ENCODE measurements around the gene CLCNKA.
"Not testable (repeated sequence)": the region's sequence is repeated elsewhere in the genome, so short reads cannot be mapped to it uniquely, and the experiment has no call there.

Gene CLCNKA

GRCh38 chr1:15998929-15999328, 22.9 kb upstream of the CLCNKA start:
- DNase-seq, result no peak

- not testable (repeated sequence) for DNase-seq
Observed at GRCh38 chr1:16001274-16001673, 20.6 kb upstream of the CLCNKA start.

- no peak for DNase-seq
Observed at GRCh38 chr1:16005597-16005996, 16.2 kb upstream of the CLCNKA start.

- DNase-seq, result no peak
Observed at GRCh38 chr1:16006010-16006409, 15.8 kb upstream of the CLCNKA start.

GRCh38 chr1:16006552-16007485, 15.0 kb upstream of the CLCNKA start:
- no peak for DNase-seq

- DNase-seq, result no peak
Observed at GRCh38 chr1:16007671-16008341, 14.0 kb upstream of the CLCNKA start.

- peak; percentile 69 for DNase-seq
Observed at GRCh38 chr1:16009030-16009460, 12.8 kb upstream of the CLCNKA start.

- no peak for DNase-seq
Observed at GRCh38 chr1:16009678-16010077, 12.2 kb upstream of the CLCNKA start.

- DNase-seq, result no peak
Observed at GRCh38 chr1:16010837-16011236, 11.0 kb upstream of the CLCNKA start.

- DNase-seq, result no peak
Observed at GRCh38 chr1:16011936-16012589, 9.8 kb upstream of the CLCNKA start.

GRCh38 chr1:16012590-16013219, 9.1 kb upstream of the CLCNKA start:
- DNase-seq, result peak; percentile 16

GRCh38 chr1:16013220-16013907, 8.5 kb upstream of the CLCNKA start:
- no peak for DNase-seq

- no peak for DNase-seq
Observed at GRCh38 chr1:16013908-16014258, 8.0 kb upstream of the CLCNKA start.

- no peak for DNase-seq
Observed at GRCh38 chr1:16014509-16015482, 7.0 kb upstream of the CLCNKA start.

- no peak for DNase-seq
Observed at GRCh38 chr1:16015491-16015890, 6.3 kb upstream of the CLCNKA start.

- no peak for DNase-seq
Observed at GRCh38 chr1:16015960-16016901, 5.6 kb upstream of the CLCNKA start.

GRCh38 chr1:16017076-16017460, 4.8 kb upstream of the CLCNKA start:
- no peak for DNase-seq

- DNase-seq, result no peak
Observed at GRCh38 chr1:16017461-16018303, 4.2 kb upstream of the CLCNKA start, which contains the start of gene HSPB7. TSS of gene HSPB7 (minus strand) at chr1:16018043. CDS start at chr1:16017963, 80 bp downstream.

GRCh38 chr1:16018308-16018707, 3.5 kb upstream of the CLCNKA start:
- no peak for DNase-seq

All from NCI-H1105 (cell line).